SK-N-MC (cell line): ENCODE results near the gene RTKN2.

ENCODE experiments used
- EZH2 ChIP-seq: fragments of 200-600 bp; sonication (generic); IDR thresholded peaks from one replicate; pipeline ENCODE4 v1.6.1; 2017; ENCODE audit warnings: antibody characterized with exemption
- FOXP2 ChIP-seq: optimal IDR thresholded peaks from 2 replicates; pipeline ENCODE3; 2011; ENCODE audit warnings: mild to moderate bottlenecking, moderate library complexity; ENCODE audit not compliant: insufficient read depth; ENCODE audit errors: extremely low read length, control extremely low read depth
- POLR2AphosphoS5 ChIP-seq: IDR thresholded peaks from 2 replicates; pipeline ENCODE4 v1.6.1; 2012; ENCODE audit warnings: mild to moderate bottlenecking, low read depth, low read length, borderline replicate concordance

GRCh38 chr10:62266611-62267010 lies 2.0 kb downstream of the RTKN2 start:
- TF ChIP-seq EZH2 (no peak), POLR2AphosphoS5 (no peak), FOXP2 (no peak)
